ENCODE measurements around the gene KRTAP4-6. TPM values are rescaled to one million over a fixed set of nuclear protein-coding genes. Genes with fewer than 3 reads are reported as not detected.
"Not testable (repeated sequence)": the region's sequence is repeated elsewhere in the genome, so short reads cannot be mapped to it uniquely, and the experiment has no call there.

KRTAP4-6 gene
- total RNA-seq, 1 donor from 2014 or later = not detected

DNA sequence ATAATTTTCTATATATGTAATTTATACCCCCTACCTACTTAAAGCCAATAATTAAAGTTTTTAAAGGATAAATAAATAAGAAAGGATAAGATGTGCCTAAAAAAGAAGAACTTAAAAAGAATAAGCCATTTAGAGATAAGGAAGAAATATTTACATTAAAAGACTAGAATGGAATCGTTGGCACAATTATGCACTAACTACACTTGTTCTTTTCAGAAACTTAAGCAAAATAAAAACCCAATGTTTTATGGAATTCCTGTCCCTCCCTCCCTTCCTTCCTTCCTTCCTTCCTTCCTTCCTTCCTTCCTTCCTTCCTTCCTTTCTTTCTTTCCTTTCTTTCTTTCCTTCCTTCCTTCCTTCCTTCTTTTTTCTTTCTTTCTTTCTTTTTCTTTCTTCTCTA, 4.5 kb upstream of the KRTAP4-6 start:
- no peak overlapping the region for H3K27ac ChIP-seq (replicated peaks)
- peaks cover 32% of the 10 kb centered on the region for H3K27me3 ChIP-seq (ENCODE audit: low read depth)
- no peaks in the 10 kb centered on the region for H3K36me3 ChIP-seq
- TF ChIP-seq, protein P1, sequence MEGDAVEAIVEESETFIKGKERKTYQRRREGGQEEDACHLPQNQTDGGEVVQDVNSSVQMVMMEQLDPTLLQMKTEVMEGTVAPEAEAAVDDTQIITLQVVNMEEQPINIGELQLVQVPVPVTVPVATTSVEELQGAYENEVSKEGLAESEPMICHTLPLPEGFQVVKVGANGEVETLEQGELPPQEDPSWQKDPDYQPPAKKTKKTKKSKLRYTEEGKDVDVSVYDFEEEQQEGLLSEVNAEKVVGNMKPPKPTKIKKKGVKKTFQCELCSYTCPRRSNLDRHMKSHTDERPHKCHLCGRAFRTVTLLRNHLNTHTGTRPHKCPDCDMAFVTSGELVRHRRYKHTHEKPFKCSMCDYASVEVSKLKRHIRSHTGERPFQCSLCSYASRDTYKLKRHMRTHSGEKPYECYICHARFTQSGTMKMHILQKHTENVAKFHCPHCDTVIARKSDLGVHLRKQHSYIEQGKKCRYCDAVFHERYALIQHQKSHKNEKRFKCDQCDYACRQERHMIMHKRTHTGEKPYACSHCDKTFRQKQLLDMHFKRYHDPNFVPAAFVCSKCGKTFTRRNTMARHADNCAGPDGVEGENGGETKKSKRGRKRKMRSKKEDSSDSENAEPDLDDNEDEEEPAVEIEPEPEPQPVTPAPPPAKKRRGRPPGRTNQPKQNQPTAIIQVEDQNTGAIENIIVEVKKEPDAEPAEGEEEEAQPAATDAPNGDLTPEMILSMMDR (IDR thresholded peaks at IDR 0.05; ENCODE audit: borderline replicate concordance) = no peak
- no peak overlapping the region for H3K4me3 ChIP-seq
- intact Hi-C loops (cut with micrococcal nuclease) = no loop called here
- peaks cover 34% of the 10 kb centered on the region for H3K9me3 ChIP-seq (replicated peaks)
- H3K4me1 ChIP-seq = no peaks in the 10 kb centered on the region
- DNase-seq = no peak

DNA sequence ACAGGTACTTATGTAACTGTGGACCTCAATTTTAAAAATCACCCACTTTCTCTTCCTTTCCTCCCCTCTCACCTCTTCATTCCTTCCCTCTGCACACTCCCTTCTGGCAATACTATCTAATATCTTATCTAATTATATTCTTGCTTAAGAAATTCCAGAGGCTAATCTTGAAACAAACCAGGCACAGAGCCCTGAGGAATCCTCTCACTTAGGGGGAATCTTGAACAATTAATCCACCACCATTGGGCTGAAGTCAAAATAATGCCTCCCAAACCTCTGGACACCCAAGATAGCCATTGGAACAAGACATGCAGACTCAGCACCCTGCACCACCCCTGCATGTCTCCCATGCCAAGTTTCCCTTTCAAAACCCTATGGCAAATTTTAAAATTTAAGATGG, 1.0 kb upstream of the KRTAP4-6 start:
- Histone ChIP-seq H3K4me3 (no peak overlapping the region), H3K9me3 (replicated peaks) (peaks cover 40% of the 10 kb centered on the region), H3K4me1 (no peaks in the 10 kb centered on the region), H3K36me3 (no peaks in the 10 kb centered on the region), H3K27ac (replicated peaks) (no peak overlapping the region), H3K27me3 (ENCODE audit: low read depth) (peaks cover 23% of the 10 kb centered on the region)
- intact Hi-C loops (cut with micrococcal nuclease) = no loop called here
- DNase-seq = no peak
- TF ChIP-seq, protein P1 (IDR thresholded peaks at IDR 0.05; ENCODE audit: borderline replicate concordance) = no peak

DNA sequence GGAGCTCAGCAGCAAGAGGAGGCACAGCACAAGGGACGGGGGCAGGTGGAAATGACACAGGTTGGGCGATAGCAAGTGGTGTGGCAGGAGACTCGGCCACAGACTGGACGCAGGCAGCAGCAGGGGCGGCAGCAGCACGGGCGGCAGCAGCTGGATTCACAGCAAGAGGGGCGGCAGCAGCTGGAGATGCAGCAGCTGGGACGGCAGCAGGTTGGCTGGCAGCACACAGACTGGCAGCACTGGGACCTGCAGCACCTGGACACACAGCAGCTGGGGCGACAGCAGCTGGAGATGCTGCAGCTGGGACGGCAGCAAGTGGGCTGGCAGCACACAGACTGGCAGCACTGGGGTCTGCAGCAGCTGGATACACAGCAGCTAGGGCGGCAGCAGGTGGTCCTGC, 479 bp downstream of the KRTAP4-6 start:
- peaks cover 23% of the 10 kb centered on the region for H3K27me3 ChIP-seq (ENCODE audit: low read depth)
- H3K4me1 ChIP-seq; intact Hi-C loops (cut with micrococcal nuclease); H3K36me3 ChIP-seq; H3K4me3 ChIP-seq; H3K27ac ChIP-seq (replicated peaks); DNase-seq: not testable (repeated sequence)
- H3K9me3 ChIP-seq (replicated peaks) = peaks cover 41% of the 10 kb centered on the region

DNA sequence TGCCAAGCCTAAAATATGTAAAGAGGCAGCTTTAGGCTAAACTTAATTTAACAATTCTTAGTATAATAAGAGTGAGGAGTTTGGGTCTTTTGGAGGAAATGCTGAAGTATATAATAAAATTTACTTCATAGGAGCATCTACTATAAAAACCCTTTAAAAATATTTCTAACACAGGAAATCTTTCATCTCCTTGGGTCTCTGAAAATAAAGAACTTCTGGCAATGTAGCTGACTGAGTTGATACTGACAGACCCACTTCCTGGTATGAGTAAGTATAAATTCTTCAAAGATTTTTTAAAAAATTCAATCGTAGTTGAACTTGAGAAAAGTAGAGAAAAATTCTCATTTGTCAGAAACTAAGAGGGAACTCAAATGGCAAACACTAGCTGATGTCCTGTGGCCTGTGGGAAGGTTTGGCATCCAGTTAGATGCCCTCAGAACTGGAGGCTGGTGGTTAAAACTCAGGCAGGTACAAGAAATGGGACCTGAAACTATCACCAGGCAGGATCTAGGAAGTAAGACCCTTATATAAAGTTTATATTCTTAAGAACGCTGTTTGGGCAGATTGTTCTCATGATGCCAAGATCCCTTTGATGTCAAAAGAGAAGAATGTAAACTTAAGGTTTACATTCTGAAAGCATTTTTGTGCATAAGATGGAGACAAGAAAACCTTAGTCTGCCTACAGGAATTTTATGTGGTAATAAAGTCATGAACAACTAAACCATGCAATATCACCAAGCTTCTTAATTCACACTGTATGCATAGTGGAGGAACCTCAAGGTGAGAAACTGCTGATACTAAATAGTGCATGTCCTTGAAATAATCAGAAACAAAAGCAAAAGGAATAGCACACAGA, 6.2 kb downstream of the KRTAP4-6 start:
- Histone ChIP-seq H3K4me1 (no peaks in the 10 kb centered on the region), H3K27me3 (ENCODE audit: low read depth) (peaks cover 21% of the 10 kb centered on the region), H3K9me3 (replicated peaks) (peaks cover 12% of the 10 kb centered on the region), H3K27ac (replicated peaks) (no peak overlapping the region), H3K4me3 (no peak overlapping the region), H3K36me3 (no peaks in the 10 kb centered on the region)
- no peak for DNase-seq
- TF ChIP-seq, protein P1 (IDR thresholded peaks at IDR 0.05; ENCODE audit: borderline replicate concordance) = no peak
- intact Hi-C loops (cut with micrococcal nuclease) = no loop called here

DNA sequence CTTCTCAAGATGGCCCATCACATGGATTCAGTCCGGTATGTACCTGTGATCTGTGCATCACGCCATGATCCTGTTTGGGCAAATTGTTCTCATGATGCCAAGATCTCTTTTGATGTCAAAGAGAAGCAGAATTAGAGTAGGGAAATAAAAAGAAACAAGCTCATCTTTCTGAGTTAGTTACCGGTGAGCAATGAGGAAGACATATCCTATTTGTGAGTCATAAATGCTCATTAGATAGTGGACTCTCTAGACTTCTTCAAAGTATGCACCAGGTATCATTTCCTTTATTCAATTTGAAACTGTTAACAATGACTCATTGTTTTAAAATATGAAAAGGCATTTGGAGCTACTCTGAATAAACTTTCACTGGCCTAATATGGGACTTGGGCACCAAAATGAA, 8.4 kb downstream of the KRTAP4-6 start:
- H3K9me3 ChIP-seq (replicated peaks) = peaks cover 12% of the 10 kb centered on the region
- H3K36me3 ChIP-seq = no peaks in the 10 kb centered on the region
- no peak overlapping the region for H3K4me3 ChIP-seq
- H3K4me1 ChIP-seq = no peaks in the 10 kb centered on the region
- intact Hi-C loops (cut with micrococcal nuclease) = no loop called here
- no peak for DNase-seq
- TF ChIP-seq, protein P1 (IDR thresholded peaks at IDR 0.05; ENCODE audit: borderline replicate concordance) = no peak
- no peak overlapping the region for H3K27ac ChIP-seq (replicated peaks)
- peaks cover 18% of the 10 kb centered on the region for H3K27me3 ChIP-seq (ENCODE audit: low read depth)

DNA sequence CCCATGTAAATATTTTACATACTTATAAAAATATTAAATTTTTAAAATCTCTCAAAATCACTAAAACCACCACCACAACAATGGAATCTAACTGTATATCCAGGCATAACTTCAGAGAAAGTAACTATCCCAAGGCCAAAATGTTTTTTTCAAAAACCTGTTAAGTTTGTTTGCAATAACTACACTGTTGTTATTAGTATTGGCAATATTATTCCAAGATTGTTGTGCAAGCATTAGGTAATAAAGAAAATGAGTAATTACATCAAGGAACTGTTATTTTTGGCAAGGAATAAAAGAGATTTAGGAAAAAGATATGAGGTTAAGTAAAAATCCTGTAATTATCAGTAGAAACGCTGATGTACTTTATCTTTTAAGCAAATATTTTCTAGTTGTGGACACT, 13.0 kb downstream of the KRTAP4-6 start:
- no peak for DNase-seq
- intact Hi-C loops (cut with micrococcal nuclease) = no loop called here

More for the DNA sequence above, 13.0 kb downstream of the KRTAP4-6 start:
- no peak overlapping the region for H3K4me3 ChIP-seq
- no peaks in the 10 kb centered on the region for H3K4me1 ChIP-seq
- TF ChIP-seq, protein P1 (IDR thresholded peaks at IDR 0.05; ENCODE audit: borderline replicate concordance) = no peak
- peaks cover 44% of the 10 kb centered on the region for H3K27me3 ChIP-seq (ENCODE audit: low read depth)
- H3K27ac ChIP-seq (replicated peaks) = no peak overlapping the region
- H3K9me3 ChIP-seq (replicated peaks) = peaks cover 9% of the 10 kb centered on the region
- H3K36me3 ChIP-seq = no peaks in the 10 kb centered on the region
